GM18517 (cell line): ENCODE data around the gene ASZ1.
"Not testable (repeated sequence)": the region's sequence is repeated elsewhere in the genome, so short reads cannot be mapped to it uniquely, and the experiment has no call there.

ENCODE experiments used
- ATAC-seq: cut with Tn5 transposase; IDR thresholded peaks from one replicate; pipeline ENCODE4 v1.9.1; 2021; ENCODE audit warnings: mild to moderate bottlenecking, moderate library complexity; ENCODE audit not compliant: unreplicated experiment

ASZ1 gene

GRCh38 chr7:117427258-117427701, at the start of gene ASZ1:
Gene ASZ1, minus strand, starts transcription at chr7:117427493. Its CDS starts 33 bp downstream, at chr7:117427460.
- no peak for ATAC-seq

GRCh38 chr7:117476557-117477215, 49.4 kb upstream of the ASZ1 start:
- no peak for ATAC-seq

GRCh38 chr7:117472335-117472734, 45.0 kb upstream of the ASZ1 start:
- no peak for ATAC-seq

GRCh38 chr7:117470777-117471176, 43.5 kb upstream of the ASZ1 start:
- peak; percentile 60 for ATAC-seq

- ATAC-seq, result no peak
These were observed 40.9 kb upstream of the ASZ1 start for GRCh38 chr7:117468174-117468573.

GRCh38 chr7:117460815-117461214, 33.5 kb upstream of the ASZ1 start:
- not testable (repeated sequence) for ATAC-seq

GRCh38 chr7:117459735-117460134, 32.4 kb upstream of the ASZ1 start:
- ATAC-seq, result no peak

GRCh38 chr7:117458977-117459583, 31.8 kb upstream of the ASZ1 start:
- no peak for ATAC-seq

- ATAC-seq, result no peak
These were observed 21.4 kb upstream of the ASZ1 start for GRCh38 chr7:117448655-117449054.

GRCh38 chr7:117446220-117446815, 19.0 kb upstream of the ASZ1 start:
- no peak for ATAC-seq

- ATAC-seq, result no peak
These were observed 17.9 kb upstream of the ASZ1 start for GRCh38 chr7:117445206-117445605.

GRCh38 chr7:117444646-117445045, 17.4 kb upstream of the ASZ1 start:
- no peak for ATAC-seq

GRCh38 chr7:117435475-117436043, 8.3 kb upstream of the ASZ1 start:
- ATAC-seq, result peak; percentile 99

- ATAC-seq, result peak; percentile 83
These were observed 3.0 kb downstream of the ASZ1 start for GRCh38 chr7:117424090-117424829.

- not testable (repeated sequence) for ATAC-seq
These were observed 12.7 kb downstream of the ASZ1 start for GRCh38 chr7:117414591-117414990.

GRCh38 chr7:117412946-117413559, 14.2 kb downstream of the ASZ1 start:
- no peak for ATAC-seq

GRCh38 chr7:117412390-117412789, 14.9 kb downstream of the ASZ1 start:
- no peak for ATAC-seq

GRCh38 chr7:117411539-117411938, 15.8 kb downstream of the ASZ1 start:
- ATAC-seq, result peak; percentile 61

GRCh38 chr7:117408831-117409230, 18.5 kb downstream of the ASZ1 start:
- ATAC-seq, result no peak

- no peak for ATAC-seq
These were observed 21.8 kb downstream of the ASZ1 start for GRCh38 chr7:117405519-117405918.

GRCh38 chr7:117403737-117404136, 23.6 kb downstream of the ASZ1 start:
- no peak for ATAC-seq
